SK-N-SH treated with all-trans-retinoic acid at 6 μM for 48 hours (cell line): ENCODE data around the gene ASS1.

Source experiments
- ATAC-seq: fragments of 200-7000 bp; cut with Tn5 transposase; 3 replicates; pipeline ENCODE4 v1.9.1; 2020; ENCODE audit warnings: mild to moderate bottlenecking, moderate library complexity
- ARNTL ChIP-seq: fragments of 450-650 bp; formaldehyde crosslinking; IDR thresholded peaks from 2 replicates; pipeline ENCODE4 v1.5.0; 2020; ENCODE audit warnings: low read depth, mild to moderate bottlenecking, moderate library complexity, borderline replicate concordance
- CSRNP3 ChIP-seq: fragments of 250-450 bp; sonication (Bioruptor Pico); IDR thresholded peaks from 2 replicates; pipeline ENCODE4 v1.5.1; 2021; ENCODE audit warnings: mild to moderate bottlenecking, moderate library complexity
- ESRRG ChIP-seq: fragments of 250-450 bp; sonication (Bioruptor Pico); IDR thresholded peaks from 2 replicates; pipeline ENCODE4 v1.6.1; 2021; ENCODE audit warnings: mild to moderate bottlenecking
- GLIS3 ChIP-seq: fragments of 250-450 bp; sonication (Bioruptor Pico); IDR thresholded peaks from 2 replicates; pipeline ENCODE4 v1.5.0; 2020; ENCODE audit warnings: mild to moderate bottlenecking, moderate library complexity
- ISL1 ChIP-seq: fragments of 250-450 bp; sonication (Bioruptor Pico); IDR thresholded peaks from 2 replicates; pipeline ENCODE4 v2.1.2; 2022; ENCODE audit warnings: mild to moderate bottlenecking, moderate library complexity
- PATZ1 ChIP-seq: fragments of 250-450 bp; sonication (Bioruptor Pico); IDR thresholded peaks from 2 replicates; pipeline ENCODE4 v1.8.0; 2020; ENCODE audit warnings: mild to moderate bottlenecking, moderate library complexity, borderline replicate concordance
- POU6F1 ChIP-seq: fragments of 250-450 bp; sonication (Bioruptor Pico); IDR thresholded peaks from 2 replicates; pipeline ENCODE4 v1.8.0; 2021; ENCODE audit warnings: low read depth, mild to moderate bottlenecking, moderate library complexity, borderline replicate concordance
- PPARA ChIP-seq: fragments of 250-450 bp; sonication (Bioruptor Pico); IDR thresholded peaks from 2 replicates; pipeline ENCODE4 v1.5.0; 2020; ENCODE audit warnings: mild to moderate bottlenecking, borderline replicate concordance
- SNAI2 ChIP-seq: fragments of 250-450 bp; sonication (Bioruptor Pico); IDR thresholded peaks from 2 replicates; pipeline ENCODE4 v1.5.0; 2020; ENCODE audit warnings: mild to moderate bottlenecking, moderate library complexity
- TCF4 ChIP-seq: fragments of 250-450 bp; sonication (Bioruptor Pico); IDR thresholded peaks from 2 replicates; pipeline ENCODE4 v1.8.0; 2021; ENCODE audit warnings: mild to moderate bottlenecking, moderate library complexity, borderline replicate concordance
- TOX ChIP-seq: fragments of 250-450 bp; sonication (Bioruptor Pico); IDR thresholded peaks from 2 replicates; pipeline ENCODE4 v1.8.0; 2021; ENCODE audit warnings: mild to moderate bottlenecking, moderate library complexity, borderline replicate concordance
- TSHZ2 ChIP-seq: fragments of 250-450 bp; sonication (Bioruptor Pico); IDR thresholded peaks from 2 replicates; pipeline ENCODE4 v1.5.0; 2020; ENCODE audit warnings: mild to moderate bottlenecking, moderate library complexity
- ZC3H10 ChIP-seq: fragments of 250-450 bp; sonication (Bioruptor Pico); IDR thresholded peaks from 2 replicates; pipeline ENCODE4 v1.5.1; 2021; ENCODE audit warnings: mild to moderate bottlenecking, moderate library complexity
- ZFP3 ChIP-seq: fragments of 250-450 bp; sonication (Bioruptor Pico); IDR thresholded peaks from 2 replicates; pipeline ENCODE4 v1.5.0; 2020; ENCODE audit warnings: mild to moderate bottlenecking, moderate library complexity
- ZFP30 ChIP-seq: fragments of 450-650 bp; formaldehyde crosslinking; IDR thresholded peaks from 2 replicates; pipeline ENCODE4 v1.5.0; 2022; ENCODE audit warnings: mild to moderate bottlenecking, moderate library complexity
- ZNF565 ChIP-seq: fragments of 450-650 bp; formaldehyde crosslinking; conservative IDR thresholded peaks from 2 replicates; pipeline ENCODE4 v1.5.0; 2020; ENCODE audit warnings: low read depth, mild to moderate bottlenecking, moderate library complexity
- ZNF70 ChIP-seq: fragments of 450-650 bp; formaldehyde crosslinking; IDR thresholded peaks from 2 replicates; pipeline ENCODE4 v1.5.0; 2020; ENCODE audit warnings: mild to moderate bottlenecking, moderate library complexity
- ZNF8 ChIP-seq: fragments of 450-650 bp; formaldehyde crosslinking; IDR thresholded peaks from 2 replicates; pipeline ENCODE4 v1.5.0; 2020; ENCODE audit warnings: mild to moderate bottlenecking, moderate library complexity

ASS1 gene

GRCh38 chr9:130462685-130463540 is 18.2 kb downstream of the ASS1 start:
- TF ChIP-seq POU6F1 (CRISPR knock-in tag) (no peak), ZNF565 (CRISPR knock-in tag) (no peak), ARNTL (no peak), ZC3H10 (no peak), ESRRG (CRISPR knock-in tag) (no peak), ZNF70 (CRISPR knock-in tag) (no peak), SNAI2 (CRISPR knock-in tag) (no peak), GLIS3 (CRISPR knock-in tag) (no peak)
- no peak for ATAC-seq

- no peak for ATAC-seq
- no peak for TF ChIP-seq ZNF565 (CRISPR knock-in tag)
- no peak for TF ChIP-seq CSRNP3 (CRISPR knock-in tag)
Measured at GRCh38 chr9:130463763-130464745, 19.3 kb downstream of the ASS1 start.

GRCh38 chr9:130465383-130466096 is 20.8 kb downstream of the ASS1 start:
- TF ChIP-seq TOX (CRISPR knock-in tag) = no peak
- TF ChIP-seq ZFP3 (CRISPR knock-in tag) = no peak
- TF ChIP-seq ZFP30 (CRISPR knock-in tag) = no peak
- no peak for TF ChIP-seq TCF4 (CRISPR knock-in tag)
- TF ChIP-seq TSHZ2 (CRISPR knock-in tag) = no peak
- no peak for ATAC-seq

- ATAC-seq = no peak
- TF ChIP-seq ZNF8 (CRISPR knock-in tag) (no peak), PATZ1 (CRISPR knock-in tag) (no peak), PPARA (CRISPR knock-in tag) (no peak), ISL1 (CRISPR knock-in tag) (no peak), ZFP30 (CRISPR knock-in tag) (no peak), ZNF70 (CRISPR knock-in tag) (no peak), ZFP3 (CRISPR knock-in tag) (no peak)
Measured at GRCh38 chr9:130466537-130467217, 21.9 kb downstream of the ASS1 start.
